ENCODE data around the gene GPR157. TPM values are rescaled to one million over a fixed set of nuclear protein-coding genes. Genes with fewer than 3 reads are reported as not detected.

The GPR157 gene
- total RNA-seq, 4 donors from 2014 or later: 6.4 to 14.3 (median 9.8) TPM

- 77 to 99% methylated on average over 6 of the region's 6 CpGs for WGBS, 2 donors (ENCODE audit: low coverage in 1 of 2)
Observed at GRCh38 chr1:9080705-9081291, 48.1 kb downstream of the GPR157 start.

GRCh38 chr1:9079988-9080704, 48.8 kb downstream of the GPR157 start:
- Histone ChIP-seq H3K4me1 (peaks cover 3 to 34% (median 12%) of the 10 kb centered on the region in 4 donors), H3K27me3 (no peaks in the 10 kb centered on the region), H3K4me3 (no peak overlapping the region), H3K9me3 (no peaks in the 10 kb centered on the region), H3K36me3 (no peaks in the 10 kb centered on the region), H3K27ac (no peak overlapping the region)
- TF ChIP-seq POLR2AphosphoS5 (IDR thresholded peaks at IDR 0.05) (no peak), EP300 (IDR thresholded peaks at IDR 0.05; ENCODE audit: low read depth) (no peak), POLR2A (IDR thresholded peaks at IDR 0.05) (no peak), CTCF (IDR thresholded peaks at IDR 0.05) (no peak)
- intact Hi-C loops (cut with DNase I; ENCODE audit: low total_unique reads) (no loop called here), in situ Hi-C loops (cut with MboI; ENCODE audit: low pct_ligation_motif_present in 1 of 4, low pct_unique_long_range_greater_than_20kb in 1 of 4, low sequenced_read_pairs in 3 of 4) (no loop called here)
- no peak for DNase-seq
- WGBS, 2 donors (ENCODE audit: low coverage in 1 of 2): 75 to 90% methylated on average over 9 to 12 of the region's 12 CpGs

More at GRCh38 chr1:9080705-9081291, 48.1 kb downstream of the GPR157 start:
- peak overlapping the region in 1 of 4 donors; percentile 21 for H3K27ac ChIP-seq
- H3K27me3 ChIP-seq: no peaks in the 10 kb centered on the region
- in situ Hi-C loops (cut with MboI; ENCODE audit: low pct_ligation_motif_present in 1 of 4, low pct_unique_long_range_greater_than_20kb in 1 of 4, low sequenced_read_pairs in 3 of 4) (no loop called here), intact Hi-C loops (cut with DNase I; ENCODE audit: low total_unique reads) (no loop called here)
- peaks cover 5 to 35% (median 15%) of the 10 kb centered on the region in 4 donors for H3K4me1 ChIP-seq
- no peaks in the 10 kb centered on the region for H3K36me3 ChIP-seq
- H3K4me3 ChIP-seq: no peak overlapping the region
- H3K9me3 ChIP-seq: no peaks in the 10 kb centered on the region
- no peak for TF ChIP-seq POLR2AphosphoS5 (IDR thresholded peaks at IDR 0.05)
- TF ChIP-seq CTCF (IDR thresholded peaks at IDR 0.05): no peak
- no peak for TF ChIP-seq POLR2A (IDR thresholded peaks at IDR 0.05)
- no peak for TF ChIP-seq EP300 (IDR thresholded peaks at IDR 0.05; ENCODE audit: low read depth)
- no peak for DNase-seq

- no peak for TF ChIP-seq POLR2A (IDR thresholded peaks at IDR 0.05)
- TF ChIP-seq CTCF (IDR thresholded peaks at IDR 0.05): no peak
- peak in 1 of 3 donors; percentile 4 for TF ChIP-seq POLR2AphosphoS5 (IDR thresholded peaks at IDR 0.05)
- Histone ChIP-seq H3K27me3 (no peaks in the 10 kb centered on the region), H3K9me3 (no peaks in the 10 kb centered on the region), H3K36me3 (no peaks in the 10 kb centered on the region), H3K4me3 (no peak overlapping the region), H3K27ac (peak overlapping the region in 2 of 4 donors; percentile 2 to 5), H3K4me1 (peaks cover 3 to 39% (median 9%) of the 10 kb centered on the region in 4 donors)
- whole genome bisulfite sequencing, 2 donors (ENCODE audit: low coverage in 1 of 2): 42 to 62% methylated on average over 6 to 19 of the region's 19 CpGs
- intact Hi-C loops (cut with DNase I; ENCODE audit: low total_unique reads) (no loop called here), in situ Hi-C loops (cut with MboI; ENCODE audit: low pct_ligation_motif_present in 1 of 4, low pct_unique_long_range_greater_than_20kb in 1 of 4, low sequenced_read_pairs in 3 of 4) (no loop called here)
- peak; percentile 47 for DNase-seq
Observed at GRCh38 chr1:9078752-9079500, 50.0 kb downstream of the GPR157 start.

All from transverse colon (tissue), 4 donors.